AG04449 (cell line): Measurements from ENCODE around the gene PGD.
"Not testable (repeated sequence)": the region's sequence is repeated elsewhere in the genome, so short reads cannot be mapped to it uniquely, and the experiment has no call there.

Experiments
- CTCF ChIA-PET: fragments of 350-600 bp; formaldehyde crosslinking; extraction: SDS; loops from one replicate; lab custom pipeline; 2021; ENCODE audit warnings: antibody characterized with exemption; lab: Yijun Ruan, JAX
- POLR2A ChIA-PET: fragments of 400-600, 350-600 bp; formaldehyde crosslinking; extraction: SDS; loops from one replicate; lab custom pipeline; 2020; ENCODE audit warnings: antibody characterized with exemption, inconsistent platforms; lab: Yijun Ruan, JAX
- DNase-seq: peaks from one replicate; pipeline ENCODE4 v3.0.0-alpha.2; 2010; ENCODE audit warnings: low read depth, low spot score
- H3K4me3 ChIP-seq: 2 replicates; pipeline ENCODE4 v1.5.1; 2011; ENCODE audit warnings: low read depth, mild to moderate bottlenecking, control low read depth, low read length
- CTCF ChIP-seq: IDR thresholded peaks from one replicate; pipeline ENCODE4 v1.5.1; 2011; ENCODE audit warnings: mild to moderate bottlenecking, moderate library complexity, low read length, control low read depth, inconsistent platforms; ENCODE audit not compliant: insufficient read depth; ENCODE audit errors: missing control alignments

PGD gene

GRCh38 chr1:10401281-10401680 lies 2.4 kb downstream of the PGD start:
- ChIA-PET POLR2A (interaction anchor here (0.5 kb wide), 1 partner anchor 14 kb away, joined by 4 read pairs; no protein-coding TSS in a partner anchor), CTCF (interaction anchor here (1.0 to 4.6 kb wide), 5 partner anchors 7 to 35 kb away, joined by 3 to 25 read pairs (median 18); partner anchors contain the start of gene CENPS)
- TF ChIP-seq CTCF: no peak

GRCh38 chr1:10402729-10403274 lies 3.9 kb downstream of the PGD start:
- CTCF ChIA-PET: interaction anchor here (1.4 to 4.6 kb wide), 2 partner anchors 25 to 27 kb away, joined by 9 to 25 read pairs; partner anchors contain the start of gene CENPS
- no peak for TF ChIP-seq CTCF
- H3K4me3 ChIP-seq: no peak overlapping the region
- POLR2A ChIA-PET: no interaction called here
- DNase-seq: no peak

More at GRCh38 chr1:10401281-10401680, 2.4 kb downstream of the PGD start:
- no peak overlapping the region; the same call in 1 of the 2 replicates for H3K4me3 ChIP-seq
- no peak for DNase-seq

- no peak for DNase-seq
- TF ChIP-seq CTCF: no peak
- no peak overlapping the region for H3K4me3 ChIP-seq
- POLR2A ChIA-PET: no interaction called here
- CTCF ChIA-PET: interaction anchor here (1.2 to 3.6 kb wide), 2 partner anchors 23 to 30 kb away, joined by 4 to 14 read pairs; partner anchors contain the start of gene CENPS
These were observed 8.3 kb downstream of the PGD start for GRCh38 chr1:10407201-10407600.

- peak; percentile 65 for DNase-seq
- ChIA-PET CTCF (interaction anchor here (1.2 to 2.6 kb wide), 6 partner anchors 11 to 78 kb away, joined by 3 to 16 read pairs (median 6); partner anchors contain the start of gene CENPS), POLR2A (interaction anchor here (0.8 to 1.8 kb wide), 4 partner anchors 14 to 38 kb away, joined by 3 to 4 read pairs (median 4); partner anchors contain the start of gene PGD)
- no peak overlapping the region for H3K4me3 ChIP-seq
- no peak for TF ChIP-seq CTCF
These were observed 16.5 kb downstream of the PGD start for GRCh38 chr1:10415211-10415930.

- ChIA-PET CTCF (interaction anchor here (1.2 to 2.6 kb wide), 7 partner anchors 11 to 78 kb away, joined by 3 to 16 read pairs (median 6); partner anchors contain the start of gene CENPS), POLR2A (interaction anchor here (0.8 to 1.8 kb wide), 3 partner anchors 15 to 39 kb away, joined by 3 to 4 read pairs (median 3); partner anchors contain the start of gene PGD)
- H3K4me3 ChIP-seq, DNase-seq: not testable (repeated sequence)
These were observed 17.1 kb downstream of the PGD start for GRCh38 chr1:10415967-10416366.

- POLR2A ChIA-PET: interaction anchor here (0.6 kb wide), 1 partner anchor 34 kb away, joined by 4 read pairs; no protein-coding TSS in a partner anchor
- CTCF ChIA-PET: interaction anchor here (4.6 kb wide), 1 partner anchor 11 kb away, joined by 42 read pairs; the partner anchor contains the start of gene CENPS
These were observed 19.9 kb downstream of the PGD start for GRCh38 chr1:10418741-10419140.

GRCh38 chr1:10419351-10419750 lies 20.5 kb downstream of the PGD start:
- POLR2A ChIA-PET: no interaction called here
- no peak for DNase-seq
- TF ChIP-seq CTCF: no peak
- CTCF ChIA-PET: interaction anchor here (2.1 to 4.6 kb wide), 2 partner anchors 10 to 42 kb away, joined by 7 to 42 read pairs; partner anchors contain the start of gene CENPS
- no peak overlapping the region for H3K4me3 ChIP-seq

More at GRCh38 chr1:10418741-10419140, 19.9 kb downstream of the PGD start:
- H3K4me3 ChIP-seq, DNase-seq: not testable (repeated sequence)
